ENCODE data around the gene SHISA6.

The SHISA6 gene

GRCh38 chr17:11430751-11431150 lies 189.7 kb downstream of the SHISA6 start:
- no peak for TF ChIP-seq REST (IDR thresholded peaks at IDR 0.05; ENCODE audit: insufficient read depth in 1 of 2, low read depth in 2 of 2, low read length in 2 of 2)

- TF ChIP-seq REST (IDR thresholded peaks at IDR 0.05; ENCODE audit: insufficient read depth in 1 of 2, low read depth in 2 of 2, low read length in 2 of 2) (no peak), SIN3A (IDR thresholded peaks at IDR 0.05; ENCODE audit: borderline replicate concordance, insufficient read depth, low read length) (no peak), FOXP2 (optimal IDR thresholded peaks at IDR 0.05; ENCODE audit: borderline replicate concordance, extremely low read depth, extremely low read length, insufficient read depth) (no peak), TAF1 (IDR thresholded peaks at IDR 0.05; ENCODE audit: borderline replicate concordance, insufficient read depth, low read length) (no peak), POLR2AphosphoS5 (IDR thresholded peaks at IDR 0.05; ENCODE audit: low read depth, low read length) (no peak)
Observed at GRCh38 chr17:11438673-11439072, 197.7 kb downstream of the SHISA6 start.

GRCh38 chr17:11441004-11441403 lies 200.0 kb downstream of the SHISA6 start:
- TF ChIP-seq SIN3A (IDR thresholded peaks at IDR 0.05; ENCODE audit: borderline replicate concordance, insufficient read depth, low read length) (no peak), TAF1 (IDR thresholded peaks at IDR 0.05; ENCODE audit: borderline replicate concordance, insufficient read depth, low read length) (no peak)

- TF ChIP-seq FOXP2 (optimal IDR thresholded peaks at IDR 0.05; ENCODE audit: borderline replicate concordance, extremely low read depth, extremely low read length, insufficient read depth) (no peak), POLR2AphosphoS5 (IDR thresholded peaks at IDR 0.05; ENCODE audit: low read depth, low read length) (no peak), SIN3A (IDR thresholded peaks at IDR 0.05; ENCODE audit: borderline replicate concordance, insufficient read depth, low read length) (no peak), TAF1 (IDR thresholded peaks at IDR 0.05; ENCODE audit: borderline replicate concordance, insufficient read depth, low read length) (no peak), REST (IDR thresholded peaks at IDR 0.05; ENCODE audit: insufficient read depth in 1 of 2, low read depth in 2 of 2, low read length in 2 of 2) (no peak)
Observed at GRCh38 chr17:11446316-11446715, 205.3 kb downstream of the SHISA6 start.

- TF ChIP-seq SIN3A (IDR thresholded peaks at IDR 0.05; ENCODE audit: borderline replicate concordance, insufficient read depth, low read length) (no peak), FOXP2 (optimal IDR thresholded peaks at IDR 0.05; ENCODE audit: borderline replicate concordance, extremely low read depth, extremely low read length, insufficient read depth) (no peak), POLR2AphosphoS5 (IDR thresholded peaks at IDR 0.05; ENCODE audit: low read depth, low read length) (no peak), TAF1 (IDR thresholded peaks at IDR 0.05; ENCODE audit: borderline replicate concordance, insufficient read depth, low read length) (no peak), REST (IDR thresholded peaks at IDR 0.05; ENCODE audit: insufficient read depth in 1 of 2, low read depth in 2 of 2, low read length in 2 of 2) (no peak)
Observed at GRCh38 chr17:11454096-11454495, 213.1 kb downstream of the SHISA6 start.

Measured in PFSK-1 (cell line).